K562 (cell line): ENCODE results near the gene DCAF11. TPM values are rescaled to one million over a fixed set of nuclear protein-coding genes. Genes with fewer than 3 reads are reported as not detected.

Experiments used
- BMI1 ChIP-seq: fragments of 150-350 bp; IDR thresholded peaks from 2 replicates; pipeline ENCODE4 v1.6.1; 2014; ENCODE audit warnings: low read length
- E2F3 ChIP-seq: fragments of 250-450 bp; sonication (Bioruptor Pico); IDR thresholded peaks from 2 replicates; pipeline ENCODE4 v1.4.0; 2020; ENCODE audit warnings: mild to moderate bottlenecking
- EP400 ChIP-seq: fragments of 450-650 bp; IDR thresholded peaks from 2 replicates; pipeline ENCODE4 v1.6.1; 2017; ENCODE audit warnings: antibody characterized with exemption, mild to moderate bottlenecking, moderate library complexity
- ETV5 ChIP-seq: sonication (generic); formaldehyde crosslinking; IDR thresholded peaks from 2 replicates; pipeline ENCODE4 v1.4.0; 2020; ENCODE audit warnings: low read depth, mild to moderate bottlenecking, missing genetic modification reagents
- FOXA1 ChIP-seq: fragments of 450-650 bp; IDR thresholded peaks from 2 replicates; pipeline ENCODE4 v1.6.1; 2016; ENCODE audit warnings: mild to moderate bottlenecking, borderline replicate concordance
- FUS ChIP-seq: fragments of 200-400 bp; formaldehyde crosslinking; optimal IDR thresholded peaks from 2 replicates; pipeline ENCODE3; 2017; ENCODE audit warnings: low read depth, low read length
- GATAD2A ChIP-seq: fragments of 450-650 bp; IDR thresholded peaks from 2 replicates; pipeline ENCODE4 v1.6.1; 2017
- GTF3C2 ChIP-seq: IDR thresholded peaks from 3 replicates; pipeline ENCODE4 v1.6.1; 2011; ENCODE audit warnings: borderline replicate concordance, mild to moderate bottlenecking, moderate library complexity; ENCODE audit not compliant: insufficient read length; ENCODE audit errors: extremely low read depth
- HIVEP1 ChIP-seq: fragments of 250-450 bp; sonication (Bioruptor Pico); IDR thresholded peaks from 2 replicates; pipeline ENCODE4 v1.4.0; 2020; ENCODE audit warnings: mild to moderate bottlenecking
- HOXB6 ChIP-seq: fragments of 250-450 bp; sonication (Bioruptor Pico); IDR thresholded peaks from 2 replicates; pipeline ENCODE4 v1.5.1; 2022; ENCODE audit warnings: mild to moderate bottlenecking, borderline replicate concordance
- ILK ChIP-seq: fragments of 450-650 bp; IDR thresholded peaks from 2 replicates; pipeline ENCODE4 v1.6.1; 2016; ENCODE audit warnings: missing genetic modification characterization, low read depth, mild to moderate bottlenecking, missing compliant biosample characterization, moderate library complexity, borderline replicate concordance
- KAT7 ChIP-seq: sonication (generic); formaldehyde crosslinking; IDR thresholded peaks from 2 replicates; pipeline ENCODE4 v1.8.0; 2022; ENCODE audit warnings: missing genetic modification reagents, mild to moderate bottlenecking, borderline replicate concordance
- LARP7 ChIP-seq: fragments of 450-650 bp; IDR thresholded peaks from 2 replicates; pipeline ENCODE4 v1.6.1; 2016
- NCOA4 ChIP-seq: fragments of 450-650 bp; IDR thresholded peaks from 2 replicates; pipeline ENCODE4 v1.6.1; 2018; ENCODE audit warnings: mild to moderate bottlenecking; ENCODE audit not compliant: partially characterized antibody
- PHF20 ChIP-seq: fragments of 450-650 bp; IDR thresholded peaks from 2 replicates; pipeline ENCODE4 v1.6.1; 2018; ENCODE audit not compliant: partially characterized antibody
- PRDM10 ChIP-seq: fragments of 450-650 bp; IDR thresholded peaks from 2 replicates; pipeline ENCODE4 v1.6.1; 2018; ENCODE audit not compliant: partially characterized antibody
- RBM15 ChIP-seq: fragments of 200-400 bp; formaldehyde crosslinking; IDR thresholded peaks from 2 replicates; pipeline ENCODE4 v1.6.1; 2018; ENCODE audit warnings: mild to moderate bottlenecking, low read length, moderate library complexity; ENCODE audit not compliant: insufficient read depth
- RCOR1 ChIP-seq, 2 experiments: IDR thresholded peaks; 2 replicates each; pipeline ENCODE4 v1.6.1; 2012; ENCODE audit warnings: low read depth in 2 of 2, low read length in 2 of 2, borderline replicate concordance in 1 of 2, improper control_type of control experiment in 1 of 2
- XRCC5 ChIP-seq: fragments of 200-400 bp; formaldehyde crosslinking; IDR thresholded peaks from 2 replicates; pipeline ENCODE4 v1.6.1; 2017; ENCODE audit warnings: low read depth, mild to moderate bottlenecking, low read length
- ZNF121 ChIP-seq: sonication (generic); formaldehyde crosslinking; conservative IDR thresholded peaks from 2 replicates; pipeline ENCODE4 v1.8.0; 2022; ENCODE audit warnings: missing genetic modification reagents
- ZNF3 ChIP-seq: fragments of 250-450 bp; sonication (Bioruptor Pico); IDR thresholded peaks from 2 replicates; pipeline ENCODE4 v1.5.0; 2021; ENCODE audit warnings: mild to moderate bottlenecking, moderate library complexity
- ZNF511 ChIP-seq: sonication (generic); formaldehyde crosslinking; IDR thresholded peaks from 2 replicates; pipeline ENCODE4 v1.8.0; 2022; ENCODE audit warnings: mild to moderate bottlenecking, missing genetic modification reagents
- polyA plus RNA-seq, 8 experiments: library from polyadenylated mRNA; depleted of rRNA in 4 of 8; stranded (reverse) in 5 of 8; unstranded in 3 of 8; fragments of >200 nt; fragmentation: Nextera tagmentation in 2 of 8; fragmentation: Illumina TruSeq in 1 of 8; extraction: Ambion mirVana in 2 of 8; extraction: Trizol in 1 of 8; gene quantifications; 2 replicates each; pipeline versions ENCODE4 v1.2.1 to v1.2.3, GENCODE V29; 2011 to 2014; ENCODE audit warnings: inconsistent platforms in 1 of 8, missing spikeins in 1 of 8
- total RNA-seq, 7 experiments: library from RNA; depleted of rRNA in 6 of 7; stranded (reverse); fragments of >200 nt in 6 of 7; fragmentation: Illumina TruSeq in 2 of 7; extraction: Trizol in 2 of 7; gene quantifications; 2 replicates each; pipeline versions ENCODE4 v1.2.1 to v1.2.3, GENCODE V29; 2011 to 2021; ENCODE audit warnings: low replicate concordance in 1 of 7

The DCAF11 gene
- total and polyA plus RNA-seq, 9 of the 15 experiments (the other 6 are each of a cell fraction or from before 2014, with no cell fraction given), result 8.5 to 46.2 (median 36.4) TPM

GRCh38 chr14:24093901-24094840 is 20.4 kb upstream of the DCAF11 start, which contains the start of gene PCK2 (continued):
- TF ChIP-seq ZNF3 (no peak), GATAD2A (no peak), E2F3 (peak; percentile 14; the same call in 1 of the 2 replicates), ZNF121 (CRISPR knock-in tag) (no peak), FUS (no peak), XRCC5 (no peak), LARP7 (no peak), FOXA1 (no peak), GTF3C2 (no peak), HOXB6 (CRISPR knock-in tag) (no peak), ILK (tag) (no peak), EP400 (peak; percentile 91), PHF20 (no peak), RBM15 (no peak), KAT7 (peak; percentile 65; the same call in 1 of the 2 replicates), ETV5 (CRISPR knock-in tag) (no peak), HIVEP1 (CRISPR knock-in tag) (no peak), ZNF511 (CRISPR knock-in tag) (no peak), RCOR1 (IDR thresholded peaks at IDR 0.05; ENCODE audit: borderline replicate concordance in 1 of 2, low read depth in 2 of 2, low read length in 2 of 2) (no peak), PRDM10 (no peak), NCOA4 (no peak), BMI1 (no peak)
